Neuronal stem cell (in vitro differentiated cells): Measurements from ENCODE around the gene SPTBN5.
A peak's percentile ranks its signal among the peaks of the same experiment; 100 is the strongest.

ENCODE experiments used
- DNase-seq: peaks from one replicate; pipeline ENCODE4 v3.0.0-alpha.2; 2013; ENCODE audit warnings: low spot score
- H2AFZ ChIP-seq: one replicate; pipeline ENCODE4 v1.6.1; 2013; ENCODE audit warnings: mild to moderate bottlenecking, low read length, inconsistent platforms
- H2AK5ac ChIP-seq: 2 replicates; pipeline ENCODE4 v1.6.1; 2013; ENCODE audit warnings: low read depth, mild to moderate bottlenecking, inconsistent platforms, low read length, moderate library complexity, mixed read lengths
- H2BK120ac ChIP-seq: 2 replicates; pipeline ENCODE4 v1.6.1; 2013; ENCODE audit warnings: low read depth, mild to moderate bottlenecking, inconsistent platforms, low read length, moderate library complexity, mixed read lengths
- H2BK12ac ChIP-seq: one replicate; pipeline ENCODE4 v1.6.1; 2013; ENCODE audit warnings: low read length, inconsistent platforms
- H2BK15ac ChIP-seq: 2 replicates; pipeline ENCODE4 v1.6.1; 2013; ENCODE audit warnings: mild to moderate bottlenecking, low read length, inconsistent platforms, mixed read lengths
- H2BK5ac ChIP-seq: one replicate; pipeline ENCODE4 v1.6.1; 2013; ENCODE audit warnings: inconsistent platforms, mild to moderate bottlenecking, low read length, moderate library complexity
- H3K14ac ChIP-seq: one replicate; pipeline ENCODE4 v1.6.1; 2013; ENCODE audit warnings: low read length, inconsistent platforms
- H3K18ac ChIP-seq: 2 replicates; pipeline ENCODE4 v1.6.1; 2013; ENCODE audit warnings: low read length, inconsistent platforms
- H3K23ac ChIP-seq: 2 replicates; pipeline ENCODE4 v1.6.1; 2013; ENCODE audit warnings: low read depth, mild to moderate bottlenecking, mixed read lengths, low read length, inconsistent platforms; ENCODE audit not compliant: poor library complexity
- H3K27ac ChIP-seq: replicated peaks from 3 replicates; pipeline ENCODE4 v1.5.1; 2013; ENCODE audit warnings: low read length, inconsistent platforms
- H3K27me3 ChIP-seq, 3 experiments: 2 replicates each; pipeline ENCODE4 v1.6.1; 2013; ENCODE audit warnings: low read length in 3 of 3, mild to moderate bottlenecking in 2 of 3, inconsistent platforms in 1 of 3, low read depth in 1 of 3, mixed read lengths in 1 of 3, moderate library complexity in 1 of 3; ENCODE audit not compliant: control insufficient read depth in 3 of 3, insufficient read depth in 3 of 3
- H3K36me3 ChIP-seq, 2 donors: replicated peaks in 1 of 2; 2 replicates each; pipeline ENCODE4 v1.6.1; 2013; ENCODE audit warnings: low read length in 2 of 2; ENCODE audit not compliant: control insufficient read depth in 2 of 2, insufficient read depth in 2 of 2
- H3K4ac ChIP-seq: 2 replicates; pipeline ENCODE4 v1.6.1; 2013; ENCODE audit warnings: inconsistent platforms, mild to moderate bottlenecking, low read length, moderate library complexity
- H3K4me1 ChIP-seq, 2 donors: 1 replicate in 1 of 2; 2 replicates in 1 of 2; pipeline ENCODE4 v1.6.1; 2013; ENCODE audit warnings: low read length in 2 of 2, low read depth in 1 of 2; ENCODE audit not compliant: control insufficient read depth in 2 of 2, insufficient read depth in 1 of 2
- H3K4me2 ChIP-seq: one replicate; pipeline ENCODE4 v1.6.1; 2013; ENCODE audit warnings: mild to moderate bottlenecking, low read length, inconsistent platforms; ENCODE audit not compliant: insufficient read depth, poor library complexity, severe bottlenecking
- H3K4me3 ChIP-seq, 2 donors: 2 replicates each; pipeline ENCODE4 v1.5.1; 2013; ENCODE audit warnings: low read length in 2 of 2, mild to moderate bottlenecking in 2 of 2, inconsistent platforms in 1 of 2, moderate library complexity in 1 of 2
- H3K79me1 ChIP-seq: one replicate; pipeline ENCODE4 v1.6.1; 2013; ENCODE audit warnings: low read depth, mild to moderate bottlenecking, inconsistent platforms, low read length, moderate library complexity
- H3K9ac ChIP-seq: one replicate; pipeline ENCODE4 v1.6.1; 2013; ENCODE audit warnings: mild to moderate bottlenecking, low read depth, low read length, inconsistent platforms; ENCODE audit not compliant: poor library complexity
- H3K9me3 ChIP-seq, 2 donors: replicated peaks in 1 of 2; 2 replicates each; pipeline versions ENCODE3 to v1.6.1; 2013; ENCODE audit warnings: low read length in 2 of 2, mild to moderate bottlenecking in 2 of 2, inconsistent platforms in 1 of 2, low read depth in 1 of 2, mixed read lengths in 1 of 2, moderate library complexity in 1 of 2; ENCODE audit not compliant: control insufficient read depth in 2 of 2, insufficient read depth in 1 of 2
- H4K8ac ChIP-seq: one replicate; pipeline ENCODE4 v1.6.1; 2013; ENCODE audit warnings: low read depth, mild to moderate bottlenecking, inconsistent platforms, low read length, moderate library complexity
- H4K91ac ChIP-seq: one replicate; pipeline ENCODE4 v1.6.1; 2013; ENCODE audit warnings: low read length, low read depth, mild to moderate bottlenecking, inconsistent platforms; ENCODE audit not compliant: poor library complexity
- WGBS, 2 donors: extraction: QIAGEN DNeasy Blood & Tissue Kit; methylation state at CpG; one replicate each; pipeline ENCODE4 v1.1.7; 2013; ENCODE audit warnings: missing lambda C conversion rate in 2 of 2, mixed read lengths in 1 of 2; ENCODE audit not compliant: insufficient read length in 2 of 2, insufficient replicate concordance in 1 of 2; ENCODE audit errors: extremely low coverage in 2 of 2; 5-methylcytosine and 5-hydroxymethylcytosine counted together

SPTBN5 gene

DNA sequence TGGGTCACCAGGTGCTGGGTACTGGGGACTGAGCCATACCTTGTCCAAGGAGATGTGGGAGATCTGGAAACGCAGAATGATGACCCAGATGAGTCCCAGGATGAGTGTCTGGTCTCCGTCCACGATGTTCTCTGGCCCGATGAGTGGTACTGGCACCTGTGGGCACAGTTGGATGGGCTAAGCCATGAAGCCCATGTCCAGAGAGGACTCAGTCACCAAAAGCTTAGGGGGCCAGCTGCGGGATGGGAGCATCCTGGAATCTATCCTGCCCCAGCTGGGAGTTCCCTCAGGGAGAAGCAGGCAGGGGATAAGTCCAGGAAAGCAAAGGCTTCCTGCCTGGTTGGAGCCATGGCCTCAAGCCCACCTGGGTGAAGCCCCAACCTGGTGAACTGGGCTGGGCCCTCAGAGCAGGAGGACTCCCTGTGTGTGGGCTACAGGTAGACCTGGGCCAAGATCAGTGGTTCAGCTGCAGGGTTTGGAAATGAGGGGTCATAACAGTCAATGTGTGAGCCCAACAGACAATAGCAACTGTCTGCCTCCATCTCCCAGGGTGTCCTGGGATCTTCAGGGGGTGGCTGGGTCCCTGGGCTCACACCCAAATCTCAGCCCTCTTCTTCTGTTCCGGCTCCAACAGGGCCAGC lies 3.7 kb downstream of the SPTBN5 start:
- H3K4me3 ChIP-seq, result no peak overlapping the region
- peaks cover 0 to 3% (median 2%) of the 10 kb centered on the region in 3 experiments for H3K27me3 ChIP-seq
- H3K18ac ChIP-seq, result no peak overlapping the region
- no peaks in the 10 kb centered on the region for H3K36me3 ChIP-seq
- WGBS, 2 donors, result no CpG with 5 or more reads among the region's 6 CpGs
- H4K8ac ChIP-seq, result no peak overlapping the region
- H3K9me3 ChIP-seq, result no peaks in the 10 kb centered on the region
- H2AK5ac ChIP-seq, result no peak overlapping the region
- H3K27ac ChIP-seq, result no peak overlapping the region
- no peak overlapping the region for H2BK12ac ChIP-seq
- no peak overlapping the region for H2BK120ac ChIP-seq
- no peak overlapping the region for H4K91ac ChIP-seq
- H3K14ac ChIP-seq, result no peak overlapping the region
- H2AFZ ChIP-seq, result no peak overlapping the region
- H3K23ac ChIP-seq, result peak overlapping the region; percentile 18
- no peaks in the 10 kb centered on the region for H3K79me1 ChIP-seq
- DNase-seq, result no peak
- no peak overlapping the region for H3K4me2 ChIP-seq
- no peak overlapping the region for H3K9ac ChIP-seq
- no peak overlapping the region for H2BK15ac ChIP-seq
- H3K4ac ChIP-seq, result no peak overlapping the region
- peak overlapping the region; percentile 27 for H2BK5ac ChIP-seq
- peaks cover 0 to 10% of the 10 kb centered on the region in 2 donors for H3K4me1 ChIP-seq

DNA sequence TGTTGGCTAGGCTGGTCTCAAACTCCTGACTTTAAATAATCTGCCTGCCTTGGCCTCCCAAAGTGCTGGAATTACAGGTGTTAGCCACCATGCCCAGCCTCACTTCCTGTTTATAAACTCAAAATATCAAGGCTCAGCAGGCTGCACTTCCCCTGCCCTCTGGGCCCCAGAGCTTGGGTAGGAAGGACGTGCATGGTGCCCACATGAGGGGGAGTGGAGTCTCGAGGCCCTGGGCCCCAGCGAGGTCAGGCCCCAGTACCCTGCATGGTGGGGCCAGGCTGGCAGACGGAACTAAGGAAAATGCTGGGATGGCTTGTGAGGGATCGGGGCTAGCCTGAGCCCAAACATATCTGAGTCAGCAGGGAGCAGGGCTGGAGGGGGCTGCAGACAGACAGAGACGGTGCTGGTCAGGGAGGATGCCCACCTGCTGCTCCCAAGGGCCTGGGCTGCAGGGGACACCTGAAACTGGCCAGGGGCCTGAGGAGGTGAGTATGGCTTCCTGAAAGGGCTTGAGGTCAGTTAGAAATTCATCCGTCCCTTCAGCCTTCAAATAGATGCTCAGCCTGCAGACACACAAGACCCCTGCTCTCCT lies 5.1 kb downstream of the SPTBN5 start:
- Histone ChIP-seq H3K23ac (no peak overlapping the region), H3K18ac (no peak overlapping the region)
- no CpG with 5 or more reads among the region's 7 CpGs for WGBS, 2 donors

DNA sequence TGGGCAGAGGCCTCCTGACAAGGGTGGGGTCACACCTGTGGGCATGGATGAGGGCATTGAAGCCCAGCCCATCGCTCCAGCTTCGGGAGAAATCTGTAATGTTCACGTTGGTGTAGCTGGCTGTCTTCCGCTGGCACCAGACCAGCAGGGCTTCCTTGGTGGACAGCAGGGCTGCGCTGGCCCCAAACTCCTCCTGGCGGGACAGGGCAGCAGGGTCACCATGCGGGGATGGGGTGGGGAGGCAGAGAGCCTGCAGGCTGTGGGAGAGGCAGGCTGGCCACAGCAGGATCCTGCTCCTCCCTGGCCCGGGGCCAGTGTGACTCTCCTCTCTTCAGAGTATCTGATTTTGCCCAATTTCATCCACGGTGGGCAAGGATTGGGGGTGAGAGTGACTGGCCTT lies 6.0 kb downstream of the SPTBN5 start:
- H3K79me1 ChIP-seq, result no peaks in the 10 kb centered on the region
- H4K8ac ChIP-seq, result no peak overlapping the region
- H3K4me2 ChIP-seq, result no peak overlapping the region
- no peak overlapping the region for H2AK5ac ChIP-seq
- H4K91ac ChIP-seq, result no peak overlapping the region
- no peak overlapping the region for H3K4me3 ChIP-seq
- H2BK120ac ChIP-seq, result no peak overlapping the region
- H3K36me3 ChIP-seq, result no peaks in the 10 kb centered on the region
- no peak overlapping the region for H3K4ac ChIP-seq
- no peak overlapping the region for H2BK5ac ChIP-seq
- peaks cover 0 to 10% of the 10 kb centered on the region in 2 donors for H3K4me1 ChIP-seq
- H3K9ac ChIP-seq, result no peak overlapping the region
- peaks cover 0 to 8% (median 7%) of the 10 kb centered on the region in 3 experiments for H3K27me3 ChIP-seq
- H3K18ac ChIP-seq, result no peak overlapping the region
- H2BK12ac ChIP-seq, result no peak overlapping the region
- H3K9me3 ChIP-seq, result peaks cover 0 to 1% of the 10 kb centered on the region in 2 donors
- H3K23ac ChIP-seq, result peak overlapping the region; percentile 27
- no CpG with 5 or more reads among the region's 9 CpGs for WGBS, 2 donors
- H3K14ac ChIP-seq, result no peak overlapping the region
- H2AFZ ChIP-seq, result no peak overlapping the region
- H3K27ac ChIP-seq, result no peak overlapping the region
- DNase-seq, result no peak
- no peak overlapping the region for H2BK15ac ChIP-seq

More for the DNA sequence above, 5.1 kb downstream of the SPTBN5 start:
- Histone ChIP-seq H2BK15ac (no peak overlapping the region), H2BK12ac (no peak overlapping the region), H3K14ac (no peak overlapping the region), H2AFZ (no peak overlapping the region), H3K36me3 (no peaks in the 10 kb centered on the region), H2AK5ac (no peak overlapping the region), H3K9ac (peak overlapping the region; percentile 53), H4K91ac (no peak overlapping the region), H3K27ac (no peak overlapping the region), H3K4ac (no peak overlapping the region), H3K9me3 (no peaks in the 10 kb centered on the region), H3K79me1 (no peaks in the 10 kb centered on the region), H3K27me3 (peaks cover 0 to 3% (median 2%) of the 10 kb centered on the region in 3 experiments), H3K4me3 (no peak overlapping the region), H3K4me1 (peaks cover 0 to 10% of the 10 kb centered on the region in 2 donors), H4K8ac (no peak overlapping the region), H2BK5ac (no peak overlapping the region), H3K4me2 (no peak overlapping the region), H2BK120ac (no peak overlapping the region)
- no peak for DNase-seq

DNA sequence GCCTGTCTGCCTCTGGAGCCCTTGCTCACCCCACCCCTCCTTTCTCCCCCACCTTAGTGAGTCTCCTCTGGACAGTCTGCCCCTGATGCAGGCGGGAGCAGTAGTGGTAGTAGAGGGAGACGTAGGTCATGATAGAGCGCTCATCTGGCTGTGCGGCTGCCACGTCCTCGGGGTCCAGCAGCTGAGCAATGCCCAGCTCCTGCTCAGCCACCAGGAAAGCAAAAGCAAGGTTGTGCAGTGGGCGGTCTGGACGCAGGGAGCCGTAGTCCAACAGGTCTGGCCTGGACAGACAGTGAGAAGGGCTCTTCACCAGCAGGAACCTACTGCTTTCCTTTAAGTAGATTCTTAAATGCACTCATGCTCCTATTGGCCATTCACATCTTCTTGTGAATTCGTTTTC lies 6.7 kb downstream of the SPTBN5 start:
- Histone ChIP-seq H2BK12ac (no peak overlapping the region), H4K8ac (no peak overlapping the region), H3K23ac (no peak overlapping the region), H3K4me1 (peaks cover 0 to 12% of the 10 kb centered on the region in 2 donors), H3K4me3 (no peak overlapping the region), H3K27me3 (peaks cover 1 to 15% (median 13%) of the 10 kb centered on the region in 3 experiments), H3K27ac (no peak overlapping the region), H3K9me3 (peaks cover 0 to 2% of the 10 kb centered on the region in 2 donors), H3K79me1 (no peaks in the 10 kb centered on the region), H2BK15ac (peak overlapping the region; percentile 25), H3K18ac (peak overlapping the region; percentile 30), H2BK120ac (no peak overlapping the region), H2BK5ac (no peak overlapping the region), H3K4me2 (no peak overlapping the region), H2AFZ (no peak overlapping the region), H2AK5ac (peak overlapping the region; percentile 16), H3K14ac (peak overlapping the region; percentile 10), H4K91ac (no peak overlapping the region), H3K4ac (no peak overlapping the region), H3K9ac (peak overlapping the region; percentile 9), H3K36me3 (no peaks in the 10 kb centered on the region)
- DNase-seq, result no peak
- no CpG with 5 or more reads among the region's 10 CpGs for WGBS, 2 donors
